Skeletal muscle tissue (tissue), 4 donors: ENCODE data around the gene PHLDA3. TPM values are rescaled to one million over a fixed set of nuclear protein-coding genes. Genes with fewer than 3 reads are reported as not detected.

Experiments used
- H3K27ac ChIP-seq: one replicate; pipeline ENCODE4 v1.7.0; 2013; ENCODE audit warnings: mild to moderate bottlenecking, low read depth, low read length, inconsistent platforms
- H3K27me3 ChIP-seq, 3 donors: one replicate each; pipeline ENCODE4 v1.7.0; 2013; ENCODE audit warnings: low read length in 3 of 3; ENCODE audit not compliant: control insufficient read depth in 3 of 3, insufficient read depth in 3 of 3
- H3K36me3 ChIP-seq, 3 donors: one replicate each; pipeline ENCODE4 v1.7.0; 2013; ENCODE audit warnings: low read length in 3 of 3; ENCODE audit not compliant: control insufficient read depth in 3 of 3, insufficient read depth in 3 of 3
- H3K4me1 ChIP-seq, 3 donors: one replicate each; pipeline ENCODE4 v1.7.0; 2013; ENCODE audit warnings: low read length in 3 of 3, mild to moderate bottlenecking in 3 of 3; ENCODE audit not compliant: control insufficient read depth in 3 of 3, insufficient read depth in 3 of 3
- H3K4me3 ChIP-seq, 3 donors: one replicate each; pipeline ENCODE4 v1.7.0; 2013; ENCODE audit warnings: low read length in 3 of 3
- H3K9ac ChIP-seq, 3 donors: one replicate each; pipeline ENCODE4 v1.7.0; 2013; ENCODE audit warnings: low read length in 3 of 3, mild to moderate bottlenecking in 3 of 3, moderate library complexity in 2 of 3, low read depth in 1 of 3
- H3K9me3 ChIP-seq, 3 donors: one replicate each; pipeline ENCODE4 v1.7.0; 2013; ENCODE audit warnings: low read length in 3 of 3; ENCODE audit not compliant: control insufficient read depth in 3 of 3
- total RNA-seq: library from RNA; depleted of rRNA; stranded (reverse); fragments of >200 nt; gene quantifications from one replicate; pipeline ENCODE4 v1.2.3, GENCODE V29; 2014
- donor health status: Osteomylitis.

PHLDA3 gene
- total RNA-seq, 1 donor from 2014 or later = 8.9 TPM

GRCh38 chr1:201468501-201468843, 516 bp downstream of the PHLDA3 start:
- Histone ChIP-seq H3K27ac (peak overlapping the region; percentile 92), H3K4me1 (peaks cover 18 to 56% (median 37%) of the 10 kb centered on the region in 3 donors)

GRCh38 chr1:201466492-201466891, 2.5 kb downstream of the PHLDA3 start:
- Histone ChIP-seq H3K4me1 (peaks cover 34 to 76% (median 55%) of the 10 kb centered on the region in 3 donors), H3K4me3 (peak overlapping the region; percentile 49 to 92 (median 91)), H3K27ac (peak overlapping the region; percentile 92), H3K9me3 (no peaks in the 10 kb centered on the region), H3K36me3 (peaks cover 12 to 18% (median 15%) of the 10 kb centered on the region in 3 donors), H3K27me3 (no peaks in the 10 kb centered on the region), H3K9ac (peak overlapping the region; percentile 30 to 94 (median 91))

More at GRCh38 chr1:201468501-201468843, 516 bp downstream of the PHLDA3 start:
- Histone ChIP-seq H3K27me3 (no peaks in the 10 kb centered on the region), H3K9ac (peak overlapping the region; percentile 90 to 94 (median 91)), H3K36me3 (peaks cover 12 to 18% (median 15%) of the 10 kb centered on the region in 3 donors), H3K9me3 (no peaks in the 10 kb centered on the region), H3K4me3 (peak overlapping the region; percentile 90 to 92 (median 91))

- peak overlapping the region in 1 of 3 donors; percentile 94 for H3K9ac ChIP-seq
- H3K27ac ChIP-seq = peak overlapping the region; percentile 14
Observed at GRCh38 chr1:201465698-201466290, 3.2 kb downstream of the PHLDA3 start.

GRCh38 chr1:201463071-201463552, 5.9 kb downstream of the PHLDA3 start:
- peaks cover 39 to 78% (median 64%) of the 10 kb centered on the region in 3 donors for H3K4me1 ChIP-seq
- no peak overlapping the region for H3K4me3 ChIP-seq
- H3K36me3 ChIP-seq = peaks cover 12 to 18% (median 15%) of the 10 kb centered on the region in 3 donors
- H3K27me3 ChIP-seq = no peaks in the 10 kb centered on the region
- H3K9me3 ChIP-seq = no peaks in the 10 kb centered on the region
- peak overlapping the region in 2 of 3 donors; percentile 34 to 83 for H3K9ac ChIP-seq
- peak overlapping the region; percentile 98 for H3K27ac ChIP-seq

More at GRCh38 chr1:201465698-201466290, 3.2 kb downstream of the PHLDA3 start:
- peaks cover 41 to 82% (median 62%) of the 10 kb centered on the region in 3 donors for H3K4me1 ChIP-seq
- peaks cover 12 to 18% (median 15%) of the 10 kb centered on the region in 3 donors for H3K36me3 ChIP-seq
- H3K9me3 ChIP-seq = no peaks in the 10 kb centered on the region
- no peaks in the 10 kb centered on the region for H3K27me3 ChIP-seq
- H3K4me3 ChIP-seq = peak overlapping the region; percentile 49 to 92 (median 91)

GRCh38 chr1:201461645-201462441, 7.1 kb downstream of the PHLDA3 start:
- Histone ChIP-seq H3K9ac (peak overlapping the region; percentile 40 to 83 (median 71)), H3K36me3 (peaks cover 12 to 16% (median 15%) of the 10 kb centered on the region in 3 donors), H3K9me3 (no peaks in the 10 kb centered on the region), H3K4me1 (peaks cover 39 to 79% (median 65%) of the 10 kb centered on the region in 3 donors), H3K27me3 (no peaks in the 10 kb centered on the region), H3K27ac (peak overlapping the region; percentile 98), H3K4me3 (peak overlapping the region; percentile 12 to 53 (median 50))

GRCh38 chr1:201460814-201461644, 8.0 kb downstream of the PHLDA3 start:
- Histone ChIP-seq H3K27me3 (no peaks in the 10 kb centered on the region), H3K27ac (peak overlapping the region; percentile 98), H3K36me3 (peaks cover 12 to 15% (median 14%) of the 10 kb centered on the region in 3 donors), H3K4me3 (peak overlapping the region in 2 of 3 donors; percentile 50 to 53), H3K9me3 (no peaks in the 10 kb centered on the region), H3K9ac (peak overlapping the region; percentile 40 to 83 (median 71)), H3K4me1 (peaks cover 44 to 78% (median 65%) of the 10 kb centered on the region in 3 donors)

- H3K27ac ChIP-seq = peak overlapping the region; percentile 98
- H3K36me3 ChIP-seq = peaks cover 3 to 4% (median 3%) of the 10 kb centered on the region in 3 donors
- no peak overlapping the region for H3K4me3 ChIP-seq
- no peaks in the 10 kb centered on the region for H3K9me3 ChIP-seq
- H3K4me1 ChIP-seq = peaks cover 47 to 77% (median 66%) of the 10 kb centered on the region in 3 donors
- peak overlapping the region in 1 of 3 donors; percentile 25 for H3K9ac ChIP-seq
- no peaks in the 10 kb centered on the region for H3K27me3 ChIP-seq
Observed at GRCh38 chr1:201459775-201460174, 9.2 kb downstream of the PHLDA3 start.

- Histone ChIP-seq H3K9me3 (no peaks in the 10 kb centered on the region), H3K4me3 (no peak overlapping the region), H3K36me3 (no peaks in the 10 kb centered on the region), H3K27ac (no peak overlapping the region), H3K4me1 (peaks cover 47 to 73% (median 66%) of the 10 kb centered on the region in 3 donors), H3K9ac (peak overlapping the region in 1 of 3 donors; percentile 11), H3K27me3 (no peaks in the 10 kb centered on the region)
Observed at GRCh38 chr1:201459052-201459451, 9.9 kb downstream of the PHLDA3 start.

- H3K9me3 ChIP-seq = no peaks in the 10 kb centered on the region
- H3K36me3 ChIP-seq = no peaks in the 10 kb centered on the region
- H3K4me1 ChIP-seq = peaks cover 40 to 62% (median 56%) of the 10 kb centered on the region in 3 donors
- peak overlapping the region in 1 of 3 donors; percentile 78 for H3K9ac ChIP-seq
- H3K4me3 ChIP-seq = no peak overlapping the region
- H3K27ac ChIP-seq = peak overlapping the region; percentile 85
- no peaks in the 10 kb centered on the region for H3K27me3 ChIP-seq
Observed at GRCh38 chr1:201457508-201457960, 11.5 kb downstream of the PHLDA3 start.
